Endothelial cell of umbilical vein (primary cell): ENCODE data around the gene MYO6. TPM values are rescaled to one million over a fixed set of nuclear protein-coding genes. Genes with fewer than 3 reads are reported as not detected.

Experiments
- BruUV-seq: library from RNA; stranded (reverse); fragments of 400-500 nt; replicated peaks from 2 replicates; lab custom pipeline; 2021; lab: Mats Ljungman, UMichigan
- CTCF ChIA-PET: fragments of 300-600, 350-600 bp; sonication (Branson Sonifier 250); formaldehyde crosslinking; loops from one replicate; lab custom pipeline; 2021; ENCODE audit warnings: antibody characterized with exemption, inconsistent platforms; lab: Charles Lee
- POLR2A ChIA-PET: fragments of 300-600, 350-600 bp; sonication (Branson Sonifier 250); formaldehyde crosslinking; loops from one replicate; lab custom pipeline; 2021; ENCODE audit warnings: antibody characterized with exemption, inconsistent platforms; lab: Charles Lee
- DNase-seq: peaks from one replicate; pipeline ENCODE4 v3.0.0-alpha.2; 2011; ENCODE audit warnings: low read depth, low spot score
- FAIRE-seq: peaks from 2 replicates; lab custom pipeline; 2011; peaks lifted over from hg19 to GRCh38; lab: Jason Lieb, UNC
- H2AFZ ChIP-seq: 2 replicates; pipeline ENCODE4 v1.6.0; 2012; ENCODE audit warnings: low read depth, low read length, control low read depth, inconsistent platforms
- H3K27ac ChIP-seq: 2 replicates; pipeline ENCODE4 v1.5.1; 2011; ENCODE audit warnings: low read depth, mild to moderate bottlenecking, control low read depth, low read length, moderate library complexity; ENCODE audit not compliant: insufficient read depth
- H3K27me3 ChIP-seq, 2 experiments: 2 replicates each; pipeline versions ENCODE4 v1.6.0 to v1.6.1; 2011; ENCODE audit warnings: low read length in 2 of 2, mixed read lengths in 1 of 2; ENCODE audit not compliant: control insufficient read depth in 2 of 2, insufficient read depth in 2 of 2
- H3K36me3 ChIP-seq, 2 experiments: 2 replicates in 1 of 2; 3 replicates in 1 of 2; pipeline ENCODE4 v1.5.1; 2011; ENCODE audit warnings: low read length in 2 of 2, mild to moderate bottlenecking in 1 of 2, moderate library complexity in 1 of 2; ENCODE audit not compliant: control insufficient read depth in 2 of 2, insufficient read depth in 2 of 2; ENCODE audit errors: extremely low read depth in 1 of 2
- H3K4me1 ChIP-seq: 3 replicates; pipeline ENCODE4 v1.5.1; 2011; ENCODE audit warnings: mild to moderate bottlenecking, low read length; ENCODE audit not compliant: control insufficient read depth, insufficient read depth; ENCODE audit errors: extremely low read depth
- H3K4me2 ChIP-seq: 2 replicates; pipeline ENCODE4 v1.6.1; 2011; ENCODE audit warnings: low read length, control low read depth, mixed read lengths; ENCODE audit not compliant: insufficient read depth
- H3K4me3 ChIP-seq, 3 experiments: fragments of 200-600 bp in 1 of 3; sonication (generic), shearing (Covaris generic) in 1 of 3; replicated peaks in 1 of 3; 2 replicates each; pipeline ENCODE4 v1.5.1; 2011 to 2016; ENCODE audit warnings: control low read depth in 3 of 3, low read length in 3 of 3, mild to moderate bottlenecking in 2 of 3, inconsistent platforms in 1 of 3, low read depth in 1 of 3, moderate library complexity in 1 of 3; ENCODE audit not compliant: insufficient read depth in 1 of 3
- H3K79me2 ChIP-seq: 2 replicates; pipeline ENCODE4 v1.6.0; 2012; ENCODE audit warnings: low read length, inconsistent platforms; ENCODE audit not compliant: control insufficient read depth, insufficient read depth
- H3K9ac ChIP-seq: replicated peaks from 2 replicates; pipeline ENCODE3; 2011; ENCODE audit warnings: low read length, control low read depth; ENCODE audit not compliant: insufficient read depth; ENCODE audit errors: extremely low read depth
- H3K9me1 ChIP-seq: replicated peaks from 3 replicates; pipeline ENCODE4 v1.6.0; 2011; ENCODE audit warnings: mild to moderate bottlenecking, low read length; ENCODE audit not compliant: control insufficient read depth, insufficient read depth; ENCODE audit errors: extremely low read depth
- H3K9me3 ChIP-seq: replicated peaks from 2 replicates; pipeline ENCODE4 v1.5.1; 2012; ENCODE audit warnings: low read length, inconsistent platforms; ENCODE audit not compliant: control insufficient read depth, insufficient read depth
- H4K20me1 ChIP-seq: replicated peaks from 2 replicates; pipeline ENCODE3; 2011; ENCODE audit warnings: mild to moderate bottlenecking, low read length; ENCODE audit not compliant: control insufficient read depth, insufficient read depth; ENCODE audit errors: extremely low read depth
- EZH2 ChIP-seq: IDR thresholded peaks from 2 replicates; pipeline ENCODE4 v1.6.1; 2012; ENCODE audit warnings: borderline replicate concordance, low read depth, mild to moderate bottlenecking, moderate library complexity, low read length, inconsistent platforms; ENCODE audit not compliant: severe bottlenecking
- FOS ChIP-seq: IDR thresholded peaks from 2 replicates; pipeline ENCODE4 v1.6.1; 2011; ENCODE audit warnings: mild to moderate bottlenecking, low read length, moderate library complexity, borderline replicate concordance; ENCODE audit not compliant: insufficient read depth
- JUN ChIP-seq: IDR thresholded peaks from 2 replicates; pipeline ENCODE4 v1.6.1; 2011; ENCODE audit warnings: borderline replicate concordance, low read depth; ENCODE audit not compliant: insufficient read length, insufficient read depth
- POLR2A ChIP-seq: IDR thresholded peaks from 2 replicates; pipeline ENCODE4 v1.6.1; 2012; ENCODE audit warnings: low read depth, mild to moderate bottlenecking, control low read depth, low read length
- dilution Hi-C: fragments of 300-500 bp; cut with MboI; formaldehyde crosslinking; loops from one replicate; pipeline ENCODE4 v1.15.0; 2019; ENCODE audit warnings: low sequenced_read_pairs; ENCODE audit not compliant: extremely low pct_ligation_motif_present
- intact Hi-C: fragments of 100-400 bp; cut with micrococcal nuclease; formaldehyde crosslinking; loops from one replicate; pipeline ENCODE4 v1.10.0; 2022
- polyA plus RNA-seq, 4 experiments: library from polyadenylated mRNA; depleted of rRNA in 3 of 4; stranded (reverse) in 3 of 4; unstranded in 1 of 4; fragments of >200 nt; gene quantifications; 2 replicates each; pipeline versions ENCODE4 v1.2.1 to v1.2.3, GENCODE V29; 2011 to 2012; ENCODE audit warnings: missing spikeins in 1 of 4
- total RNA-seq: library from RNA; stranded (reverse); gene quantifications from 2 replicates; pipeline ENCODE4 v1.2.3, GENCODE V29; 2021
- TF ChIP-seq, protein P1 (sequence below), 2 donors: IDR thresholded peaks; 1 replicate in 1 of 2; 2 replicates in 1 of 2; pipeline ENCODE4 v1.5.1; 2011; ENCODE audit warnings: low read length in 2 of 2, mild to moderate bottlenecking in 2 of 2, moderate library complexity in 2 of 2, control low read depth in 1 of 2, inconsistent platforms in 1 of 2, low read depth in 1 of 2; ENCODE audit not compliant: insufficient read depth in 1 of 2; ENCODE audit errors: extremely low read depth in 1 of 2

The MYO6 gene
- total and polyA plus RNA-seq, 2 donors (not counting 3 experiments of a cell fraction or from before 2014, with no cell fraction given) = 15.5 to 68.0 TPM

- no peaks in the 10 kb centered on the region for H4K20me1 ChIP-seq
- no TSS peak for BruUV-seq
- H3K27me3 ChIP-seq = no peaks in the 10 kb centered on the region
- H3K27ac ChIP-seq = no peak overlapping the region
- no peak overlapping the region for H3K4me3 ChIP-seq
- H3K4me2 ChIP-seq = no peak overlapping the region
- no peak overlapping the region for H3K9ac ChIP-seq
- H3K79me2 ChIP-seq = no peaks in the 10 kb centered on the region
- H2AFZ ChIP-seq = no peak overlapping the region
- intact Hi-C loops (loop anchor here (5.0 kb wide), 1 partner anchor 1565 kb away; no protein-coding TSS in a partner anchor), dilution Hi-C loops (no loop called here)
- peaks cover 4 to 7% of the 10 kb centered on the region in 2 experiments for H3K36me3 ChIP-seq
- no peaks in the 10 kb centered on the region for H3K9me3 ChIP-seq
- POLR2A ChIA-PET = no interaction called here
- DNase-seq (no peak), FAIRE-seq (no peak)
- no peaks in the 10 kb centered on the region for H3K4me1 ChIP-seq
- no peaks in the 10 kb centered on the region for H3K9me1 ChIP-seq
- CTCF ChIA-PET = interaction anchor here (0.7 to 3.9 kb wide), 22 partner anchors 11 to 1571 kb away, joined by 3 to 87 read pairs (median 10); partner anchors contain the start of gene HTR1B
- no peak for TF ChIP-seq FOS
- TF ChIP-seq EZH2 = no peak
- TF ChIP-seq, protein P1, sequence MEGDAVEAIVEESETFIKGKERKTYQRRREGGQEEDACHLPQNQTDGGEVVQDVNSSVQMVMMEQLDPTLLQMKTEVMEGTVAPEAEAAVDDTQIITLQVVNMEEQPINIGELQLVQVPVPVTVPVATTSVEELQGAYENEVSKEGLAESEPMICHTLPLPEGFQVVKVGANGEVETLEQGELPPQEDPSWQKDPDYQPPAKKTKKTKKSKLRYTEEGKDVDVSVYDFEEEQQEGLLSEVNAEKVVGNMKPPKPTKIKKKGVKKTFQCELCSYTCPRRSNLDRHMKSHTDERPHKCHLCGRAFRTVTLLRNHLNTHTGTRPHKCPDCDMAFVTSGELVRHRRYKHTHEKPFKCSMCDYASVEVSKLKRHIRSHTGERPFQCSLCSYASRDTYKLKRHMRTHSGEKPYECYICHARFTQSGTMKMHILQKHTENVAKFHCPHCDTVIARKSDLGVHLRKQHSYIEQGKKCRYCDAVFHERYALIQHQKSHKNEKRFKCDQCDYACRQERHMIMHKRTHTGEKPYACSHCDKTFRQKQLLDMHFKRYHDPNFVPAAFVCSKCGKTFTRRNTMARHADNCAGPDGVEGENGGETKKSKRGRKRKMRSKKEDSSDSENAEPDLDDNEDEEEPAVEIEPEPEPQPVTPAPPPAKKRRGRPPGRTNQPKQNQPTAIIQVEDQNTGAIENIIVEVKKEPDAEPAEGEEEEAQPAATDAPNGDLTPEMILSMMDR (IDR thresholded peaks at IDR 0.05; ENCODE audit: extremely low read depth in 1 of 2, insufficient read depth in 1 of 2, low read depth in 1 of 2, low read length in 2 of 2) = no peak
Observed at GRCh38 chr6:75892384-75892783, 143.3 kb downstream of the MYO6 start.

GRCh38 chr6:75893058-75893775, 144.2 kb downstream of the MYO6 start:
- CTCF ChIA-PET = interaction anchor here (0.5 to 3.9 kb wide), 44 partner anchors 7 to 1748 kb away, joined by 3 to 87 read pairs (median 4); partner anchors contain the start of gene HTR1B
- Histone ChIP-seq H3K79me2 (no peaks in the 10 kb centered on the region), H3K4me3 (no peak overlapping the region), H3K27ac (no peak overlapping the region), H3K36me3 (peaks cover 4 to 7% of the 10 kb centered on the region in 2 experiments), H3K9ac (no peak overlapping the region), H3K27me3 (no peaks in the 10 kb centered on the region), H4K20me1 (no peaks in the 10 kb centered on the region), H2AFZ (no peak overlapping the region), H3K9me1 (no peaks in the 10 kb centered on the region), H3K4me1 (no peaks in the 10 kb centered on the region), H3K4me2 (no peak overlapping the region), H3K9me3 (no peaks in the 10 kb centered on the region)
- TF ChIP-seq, protein P1 (IDR thresholded peaks at IDR 0.05; ENCODE audit: extremely low read depth in 1 of 2, insufficient read depth in 1 of 2, low read depth in 1 of 2, low read length in 2 of 2) = peak; percentile 44 to 51
- TF ChIP-seq POLR2A (no peak), EZH2 (no peak), JUN (no peak)
- BruUV-seq = no TSS peak
- peak; percentile 78 for FAIRE-seq
- intact Hi-C loops = loop anchor here (5.0 kb wide), 1 partner anchor 1564 kb away; no protein-coding TSS in a partner anchor
- dilution Hi-C loops = no loop called here
- peak; percentile 81 for DNase-seq
- POLR2A ChIA-PET = no interaction called here
